Left renal cortex interstitium (tissue), 4 donors: ENCODE measurements around the gene EPB41L5. TPM values are rescaled to one million over a fixed set of nuclear protein-coding genes. Genes with fewer than 3 reads are reported as not detected.
"Not testable (repeated sequence)": the region's sequence is repeated elsewhere in the genome, so short reads cannot be mapped to it uniquely, and the experiment has no call there.

Experiments used
- DNase-seq, 4 donors: peaks; one replicate each; pipeline ENCODE4 v3.0.0-alpha.2; 2013; ENCODE audit warnings: low read depth in 4 of 4, low spot score in 2 of 4, missing footprints in 1 of 4
- polyA plus RNA-seq, 4 donors: library from polyadenylated mRNA; unstranded; fragments of 120-200 nt; gene quantifications; one replicate each; pipeline ENCODE4 v1.2.1, GENCODE V29; 2013; ENCODE audit not compliant: insufficient read length in 4 of 4

The EPB41L5 gene
- polyA plus RNA-seq, 4 donors = 77.9 to 97.9 (median 87.6) TPM

DNA sequence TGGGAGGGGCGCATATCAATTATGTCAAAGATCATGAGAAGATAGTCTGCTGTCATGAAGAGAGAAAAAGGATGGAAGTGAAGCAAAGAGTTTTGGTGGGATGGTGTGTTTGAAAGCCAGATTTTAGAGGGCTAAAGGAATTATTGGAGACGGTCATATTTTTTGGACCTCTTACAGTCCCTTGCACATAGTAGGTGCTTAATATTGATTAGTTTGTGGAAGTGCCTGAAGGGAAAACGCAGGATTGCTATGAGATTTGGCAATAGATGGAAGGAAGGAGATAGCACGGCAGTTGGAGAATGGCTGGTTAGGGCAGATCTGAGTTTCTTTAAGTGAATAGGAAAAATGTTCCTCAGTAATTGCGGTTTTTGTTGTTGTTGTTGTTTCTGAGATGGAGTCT lies 15.9 kb downstream of the EPB41L5 start:
- no peak for DNase-seq

DNA sequence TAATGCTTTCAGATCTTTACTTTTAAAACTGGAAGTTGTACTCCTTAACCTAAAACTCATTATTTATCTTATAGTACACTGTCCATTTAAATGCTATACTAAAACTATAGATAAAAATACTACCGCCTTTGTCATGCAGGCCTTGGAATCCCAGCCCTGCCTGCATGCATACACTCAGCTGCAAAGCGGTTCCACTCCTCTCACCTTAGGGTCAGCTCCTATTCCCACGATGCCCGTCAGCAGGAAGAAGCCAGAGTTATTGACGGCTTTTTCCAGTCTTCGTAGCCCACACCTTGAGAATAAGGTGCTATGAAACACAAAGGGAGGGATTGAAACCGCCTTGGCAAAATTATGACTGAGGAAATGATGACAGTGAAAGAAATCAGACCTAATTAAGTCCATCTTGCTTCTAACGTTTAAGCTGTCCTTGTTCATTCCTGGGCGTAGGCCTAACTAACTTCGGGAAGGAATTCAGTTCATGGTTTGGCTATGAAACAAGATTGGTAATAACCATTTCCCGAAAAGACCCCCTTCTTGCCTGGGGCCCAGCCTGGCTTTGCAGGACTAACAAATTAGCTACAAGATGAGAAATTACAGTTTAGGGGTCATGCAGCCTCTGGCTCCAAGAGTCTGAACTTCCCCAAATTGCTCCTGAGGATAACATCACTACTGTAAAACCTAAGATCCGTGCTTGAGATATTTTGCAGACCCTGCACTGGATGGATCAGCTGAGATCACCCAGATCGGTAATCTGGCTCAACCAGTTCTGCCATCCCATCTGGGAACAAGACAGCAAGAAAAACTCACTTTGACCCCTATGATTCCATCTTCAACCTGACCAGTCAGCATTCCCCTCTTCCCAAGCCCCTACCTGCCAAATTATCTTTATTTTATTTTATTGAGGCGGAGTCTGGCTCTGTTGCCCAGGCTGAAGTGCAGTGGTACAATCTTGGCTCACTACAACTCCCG lies 17.1 kb downstream of the EPB41L5 start:
- no peak for DNase-seq

DNA sequence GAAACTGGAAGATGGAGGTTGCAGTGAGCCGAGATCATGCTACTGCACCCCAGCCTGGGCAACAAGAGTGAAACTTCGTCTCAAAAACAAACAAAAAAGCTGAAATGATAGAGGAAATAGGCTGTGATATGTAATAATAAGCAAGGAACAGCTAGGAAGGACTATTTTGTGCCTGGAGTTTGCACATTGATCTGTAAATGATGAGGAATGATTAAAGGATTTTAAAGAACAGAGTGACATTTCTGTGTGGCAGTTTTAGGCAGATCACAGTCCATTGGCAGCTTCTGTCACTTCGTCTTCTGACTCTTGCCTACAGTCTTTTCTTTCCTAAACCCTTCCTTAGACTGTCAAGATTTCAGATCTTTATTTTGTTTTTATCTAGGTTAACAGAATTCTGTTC lies 19.4 kb downstream of the EPB41L5 start:
- no peak for DNase-seq

DNA sequence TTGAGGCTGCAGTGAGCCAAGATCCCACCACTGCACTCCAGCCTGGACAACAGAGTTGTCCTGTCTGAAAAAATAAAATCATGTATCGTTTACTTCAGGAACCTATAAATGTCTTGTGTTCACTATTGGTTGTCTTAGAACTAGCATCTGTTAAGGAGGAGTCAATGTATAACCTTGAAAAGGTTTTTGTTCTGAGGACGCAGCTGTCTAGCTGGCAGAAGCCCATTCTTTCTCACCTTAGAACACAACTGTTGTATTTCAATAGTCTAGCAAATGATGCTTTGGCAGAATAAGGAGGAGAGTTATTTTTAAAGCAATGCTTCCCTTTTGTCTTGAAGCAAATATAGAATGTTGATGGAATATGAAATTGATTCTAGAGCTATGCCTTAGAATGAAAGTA lies 21.1 kb downstream of the EPB41L5 start:
- DNase-seq = no peak

DNA sequence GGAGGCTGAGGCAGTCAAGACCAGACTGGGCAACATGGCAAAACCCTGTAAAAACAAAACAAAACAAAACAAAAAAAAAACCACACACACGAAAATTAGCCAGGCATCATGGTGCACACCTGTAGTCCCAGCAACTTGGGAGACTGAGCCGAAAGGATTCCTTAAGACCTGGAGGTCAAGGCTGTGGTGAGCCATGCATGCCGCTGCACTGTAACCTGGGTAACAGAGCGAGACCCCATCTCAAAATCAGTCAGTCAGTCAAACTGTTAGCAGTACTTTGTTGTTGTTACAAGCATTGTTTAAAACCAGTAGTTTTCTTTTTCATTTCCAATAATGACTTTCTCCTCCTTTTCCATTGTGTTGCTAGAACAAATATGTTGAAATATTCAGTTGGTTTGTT lies 21.7 kb downstream of the EPB41L5 start:
- no peak for DNase-seq

DNA sequence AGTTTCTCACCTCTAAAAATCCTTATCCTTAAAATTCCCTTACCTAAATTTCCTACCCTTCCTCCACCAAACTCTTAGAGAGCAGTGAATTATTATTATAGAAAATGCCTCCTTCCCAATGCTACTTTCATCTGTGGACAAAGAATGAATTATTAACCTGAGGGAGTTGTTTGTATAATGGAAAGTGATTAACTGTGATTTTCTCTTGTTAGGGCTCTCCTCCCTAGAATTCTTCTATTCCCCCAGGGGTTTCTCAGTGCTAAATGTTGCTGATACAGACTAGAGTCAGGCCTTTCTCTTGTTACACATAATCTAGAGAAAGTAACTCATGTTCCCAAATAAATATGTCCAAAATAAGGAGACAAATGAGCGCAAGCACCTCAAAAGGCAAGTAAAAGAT lies 23.3 kb downstream of the EPB41L5 start:
- DNase-seq = no peak

DNA sequence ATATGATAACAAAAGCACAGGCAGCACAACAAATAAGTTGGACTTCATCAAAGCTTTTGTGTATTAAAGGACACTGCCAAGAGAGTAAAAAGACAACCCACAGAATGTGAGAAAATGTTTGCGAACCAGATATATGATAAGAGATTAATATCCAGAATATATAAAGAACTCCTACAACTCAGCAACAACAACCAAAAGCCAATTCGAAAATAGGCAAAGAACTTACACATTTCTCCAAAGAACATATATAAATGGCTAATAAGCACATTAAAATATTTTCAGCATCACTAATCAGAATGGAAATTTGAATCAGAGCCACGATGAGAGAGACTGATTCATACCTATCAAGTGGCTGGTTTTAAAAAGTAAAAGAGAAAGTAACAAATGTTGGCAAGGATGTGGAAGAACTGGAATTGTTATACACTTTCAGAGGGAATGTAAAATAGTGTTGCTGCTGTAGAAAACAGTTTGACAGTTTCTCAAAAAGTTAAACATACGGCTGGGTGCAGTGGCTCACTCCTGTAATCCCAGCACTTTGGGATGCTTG lies 25.2 kb downstream of the EPB41L5 start:
- DNase-seq = no peak

DNA sequence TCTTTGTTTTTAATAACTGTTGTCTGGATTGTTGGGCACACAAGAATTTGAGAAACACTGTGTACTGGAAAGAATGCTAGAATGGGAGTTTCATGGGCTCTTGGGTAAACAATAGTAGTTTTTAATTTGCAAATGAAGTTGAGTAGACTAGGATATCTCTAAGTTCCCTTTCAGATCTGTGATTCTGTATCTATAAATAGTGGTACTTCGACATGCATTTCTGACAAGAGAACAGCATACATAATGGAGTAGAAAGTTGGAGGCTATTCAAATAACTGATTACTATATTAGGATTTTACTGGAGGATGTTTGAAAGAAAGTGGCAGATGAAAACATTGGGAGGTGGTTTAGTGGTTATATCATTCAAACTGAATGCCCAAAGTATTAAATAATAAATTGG lies 29.5 kb downstream of the EPB41L5 start:
- no peak for DNase-seq

DNA sequence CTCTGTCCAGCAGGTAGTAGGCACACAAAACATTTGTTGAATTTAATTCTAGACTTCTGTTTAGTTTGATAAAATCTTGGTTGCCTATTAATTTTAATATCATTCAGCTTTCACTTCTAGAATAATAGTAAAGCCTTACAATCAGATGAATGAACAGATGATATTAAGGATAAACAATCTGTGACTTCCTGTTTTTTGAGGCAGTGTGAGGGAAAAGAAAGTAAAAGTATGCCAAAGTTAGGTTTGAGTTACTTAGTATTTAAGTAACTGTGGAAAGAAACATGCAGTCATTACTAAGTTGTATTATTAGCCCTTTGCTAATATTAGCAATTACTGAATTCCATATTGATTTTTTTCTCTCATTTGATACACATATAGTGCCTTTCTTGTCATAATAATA lies 31.5 kb downstream of the EPB41L5 start:
- DNase-seq = no peak

DNA sequence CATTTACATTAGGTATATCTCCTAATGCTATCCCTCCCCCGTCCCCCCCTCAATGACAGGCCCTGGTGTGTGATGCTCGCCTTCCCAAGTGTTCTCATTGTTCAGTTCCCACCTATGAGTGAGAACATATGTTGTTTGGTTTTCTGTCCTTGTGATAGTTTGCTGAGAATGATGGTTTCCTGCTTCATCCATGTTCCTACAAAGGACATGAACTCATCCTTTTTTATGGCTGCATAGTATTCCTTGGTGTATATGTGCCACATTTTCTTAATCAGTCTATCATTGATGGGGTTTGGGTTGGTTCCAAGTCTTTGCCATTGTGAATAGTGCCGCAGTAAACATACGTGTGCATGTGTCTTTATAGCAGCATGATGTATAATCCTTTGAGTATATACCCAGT lies 32.9 kb downstream of the EPB41L5 start:
- DNase-seq = not testable (repeated sequence)

DNA sequence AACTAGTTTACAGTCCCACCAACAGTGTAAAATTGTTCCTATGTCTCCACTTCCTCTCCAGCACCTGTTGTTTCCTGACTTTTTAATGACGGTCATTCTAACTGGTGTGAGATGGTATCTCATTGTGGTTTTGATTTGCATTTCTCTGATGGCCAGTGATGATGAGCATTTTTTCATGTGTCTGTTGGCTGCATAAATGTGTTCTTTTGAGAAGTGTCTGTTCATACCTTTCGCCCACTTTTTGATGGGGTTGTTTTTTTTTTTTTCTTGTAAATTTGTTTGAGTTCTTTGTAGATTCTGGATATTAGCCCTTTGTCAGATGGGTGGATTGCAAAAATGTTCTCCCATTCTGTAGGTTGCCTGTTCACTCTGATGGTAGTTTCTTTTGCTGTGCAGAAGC lies 33.4 kb downstream of the EPB41L5 start:
- not testable (repeated sequence) for DNase-seq

DNA sequence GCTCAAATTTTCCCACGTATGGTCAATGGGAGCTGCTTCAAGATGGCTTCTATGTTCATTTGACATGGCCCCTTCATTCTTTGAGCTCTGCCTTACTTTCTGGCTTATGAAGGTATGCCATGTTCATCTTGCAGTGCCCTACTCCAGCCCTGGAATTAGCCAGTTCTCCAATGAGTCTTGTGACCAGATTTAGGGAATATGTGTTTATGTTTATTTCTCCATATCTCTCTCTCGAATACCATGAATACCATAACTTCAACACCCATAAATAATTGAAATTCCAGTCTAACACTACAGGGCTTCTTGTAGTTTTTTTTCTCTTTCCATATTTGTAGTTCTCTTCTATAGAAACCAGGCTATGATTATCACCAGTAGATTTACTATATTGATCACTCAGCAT lies 39.7 kb downstream of the EPB41L5 start:
- no peak for DNase-seq

DNA sequence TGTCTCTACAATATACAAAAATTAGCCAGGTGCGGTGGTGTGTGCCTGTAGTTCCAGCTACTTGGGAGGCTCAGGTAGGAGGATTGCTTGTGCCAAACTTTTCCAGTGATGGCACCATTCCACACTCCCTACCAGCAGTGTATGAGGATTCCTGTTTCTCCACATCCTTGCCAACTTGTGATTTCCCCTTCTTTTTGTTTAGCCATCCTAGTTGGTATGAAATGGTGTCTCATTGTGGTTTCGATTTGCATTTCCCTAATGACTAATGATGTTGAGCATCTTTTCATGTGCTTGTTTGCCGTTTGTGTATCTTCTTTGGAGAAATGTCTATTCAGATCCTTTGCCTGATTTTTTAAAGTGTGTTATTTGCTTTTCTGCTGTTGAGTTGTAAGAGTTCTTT lies 41.0 kb downstream of the EPB41L5 start:
- DNase-seq = no peak

DNA sequence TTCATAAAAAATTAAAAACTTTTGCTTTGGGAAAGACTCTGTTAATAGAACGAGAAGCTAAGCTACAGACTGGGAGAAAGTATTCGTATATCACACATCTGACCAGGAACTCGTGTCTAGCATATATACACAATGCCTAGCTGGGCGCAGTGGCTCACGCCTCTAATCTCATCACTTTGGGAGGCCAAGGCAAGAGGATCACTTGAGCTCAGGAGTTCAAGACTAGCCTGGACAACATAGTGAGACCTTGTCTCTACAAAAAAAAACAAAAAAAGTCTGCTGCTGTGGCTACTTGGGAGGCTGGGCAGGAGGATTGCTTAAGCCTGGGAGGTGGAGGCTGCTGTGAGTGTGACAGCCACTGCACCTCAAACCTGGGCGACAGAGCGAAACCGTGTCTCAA lies 46.6 kb downstream of the EPB41L5 start:
- no peak for DNase-seq

DNA sequence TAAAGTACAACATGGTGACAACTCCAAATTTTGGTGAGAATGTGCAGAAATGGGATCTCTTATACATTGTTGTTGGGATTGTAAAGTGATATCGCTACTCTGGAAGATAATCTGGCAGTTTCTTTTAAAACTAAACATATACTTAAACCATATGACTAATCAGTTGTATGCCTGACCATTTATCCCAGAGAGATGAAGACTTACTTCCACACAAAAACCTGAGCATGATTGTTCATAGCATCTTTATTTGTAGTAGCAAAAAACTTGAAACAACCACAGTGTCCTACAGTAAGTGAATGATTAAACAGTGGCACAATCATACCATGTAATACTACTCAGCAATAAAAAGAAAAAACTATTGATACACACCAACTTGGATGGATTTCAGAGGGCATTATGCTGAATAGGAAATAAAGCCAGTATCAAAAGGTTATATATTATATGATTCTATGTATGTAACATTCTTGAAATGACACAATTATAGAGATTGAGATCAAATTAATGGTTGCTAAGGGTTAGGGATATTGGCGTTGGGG lies 47.3 kb downstream of the EPB41L5 start:
- DNase-seq = no peak

DNA sequence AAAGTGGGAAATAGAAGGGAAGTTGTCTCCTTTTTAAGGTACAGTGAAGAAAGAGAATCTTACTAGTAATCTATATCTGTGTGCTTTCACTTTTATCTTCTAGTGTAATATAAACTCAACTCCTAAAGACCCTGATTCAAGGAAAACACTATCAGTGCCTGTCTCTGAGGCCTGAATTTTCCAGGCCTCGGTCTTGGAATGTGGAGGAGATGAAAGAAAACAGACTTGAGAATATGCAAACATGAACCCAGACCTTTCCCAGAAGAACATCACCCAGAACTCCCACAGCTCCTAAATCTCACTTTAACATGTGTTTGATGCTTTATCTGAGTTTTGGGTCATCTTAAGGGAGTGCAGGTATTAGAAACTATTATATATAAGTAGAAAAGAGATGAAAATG lies 51.8 kb downstream of the EPB41L5 start:
- DNase-seq = no peak

DNA sequence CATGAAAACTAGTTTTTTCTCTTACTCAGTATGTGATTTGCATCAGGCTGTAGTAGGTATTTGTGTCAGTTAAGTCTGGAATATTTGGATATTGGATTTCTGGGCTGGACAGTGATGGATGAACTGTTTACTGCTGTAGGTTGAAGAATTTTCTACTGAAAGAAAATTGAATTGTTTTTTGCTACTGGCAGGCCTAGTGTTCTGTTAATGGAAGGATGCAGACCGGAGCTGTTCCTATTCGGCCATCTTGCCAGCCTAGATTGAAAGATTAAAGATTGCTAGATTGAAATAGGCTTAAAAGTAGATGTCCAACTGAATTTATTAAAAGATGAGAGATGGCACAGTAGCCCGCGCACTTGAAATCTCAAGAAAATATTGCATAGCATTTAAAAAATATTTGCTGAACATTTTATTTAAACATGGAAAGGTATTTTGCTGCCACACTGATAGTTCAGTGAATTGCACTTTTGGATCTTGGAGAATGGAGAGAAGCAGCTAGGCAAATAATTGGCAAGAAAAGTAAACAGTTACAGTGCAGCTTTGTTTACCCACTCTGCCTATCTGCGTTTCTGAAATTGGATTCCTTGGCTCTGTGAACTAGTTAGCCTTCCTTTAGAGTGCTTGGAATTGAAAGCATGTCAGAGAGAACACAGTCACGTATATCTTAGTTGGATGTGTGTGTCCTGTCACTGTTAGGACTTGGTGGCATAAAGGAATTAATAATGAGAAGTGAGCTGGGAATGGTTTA lies 54.1 kb downstream of the EPB41L5 start:
- no peak for DNase-seq

DNA sequence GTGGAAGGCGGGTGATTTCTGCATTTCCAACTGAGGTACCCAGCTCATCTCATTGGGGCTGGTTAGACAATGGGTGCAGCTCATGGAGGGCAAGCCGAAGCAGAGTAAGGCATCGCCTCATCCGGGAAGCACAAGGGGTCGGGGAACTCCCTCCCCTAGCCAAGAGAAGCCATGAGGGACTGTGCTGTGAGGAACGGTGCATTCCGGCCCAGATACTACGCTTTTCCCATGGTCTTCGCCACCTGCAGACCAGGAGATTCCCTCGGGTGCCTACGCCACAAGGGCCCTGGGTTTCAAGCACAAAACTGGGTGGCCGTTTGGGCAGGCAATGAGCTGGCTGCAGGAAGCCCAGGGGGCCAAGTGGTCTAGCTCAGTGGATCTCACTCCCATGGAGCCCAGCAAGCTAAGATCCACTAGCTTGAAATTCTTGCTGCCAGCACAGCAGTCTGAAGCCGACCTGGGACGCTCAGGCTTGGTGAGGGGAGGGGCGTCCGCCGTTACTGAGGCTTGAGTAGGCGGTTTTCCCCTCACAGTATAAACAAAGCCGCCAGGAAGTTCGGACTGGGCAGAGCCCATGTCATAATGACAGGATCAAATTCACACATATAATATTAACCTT lies 55.3 kb downstream of the EPB41L5 start:
- not testable (repeated sequence) for DNase-seq

DNA sequence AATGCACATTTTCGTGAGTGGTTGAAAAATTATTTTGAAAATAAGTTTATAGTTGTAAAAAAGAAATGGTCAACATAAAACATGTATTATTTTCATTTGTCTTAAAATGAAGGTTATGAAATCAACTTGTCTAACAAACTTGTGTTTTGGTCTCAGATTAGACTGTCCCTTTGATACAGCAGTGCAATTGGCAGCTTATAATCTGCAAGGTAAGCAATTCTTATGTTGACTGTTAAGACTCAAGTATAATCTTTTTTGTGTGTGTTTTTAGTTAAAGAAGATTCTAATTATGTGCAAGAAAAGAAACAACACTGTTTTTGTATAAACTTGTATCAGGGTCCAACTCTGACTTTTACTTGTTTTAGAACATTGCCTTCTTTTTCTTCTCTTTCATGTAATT lies 62.7 kb downstream of the EPB41L5 start:
- DNase-seq = no peak

DNA sequence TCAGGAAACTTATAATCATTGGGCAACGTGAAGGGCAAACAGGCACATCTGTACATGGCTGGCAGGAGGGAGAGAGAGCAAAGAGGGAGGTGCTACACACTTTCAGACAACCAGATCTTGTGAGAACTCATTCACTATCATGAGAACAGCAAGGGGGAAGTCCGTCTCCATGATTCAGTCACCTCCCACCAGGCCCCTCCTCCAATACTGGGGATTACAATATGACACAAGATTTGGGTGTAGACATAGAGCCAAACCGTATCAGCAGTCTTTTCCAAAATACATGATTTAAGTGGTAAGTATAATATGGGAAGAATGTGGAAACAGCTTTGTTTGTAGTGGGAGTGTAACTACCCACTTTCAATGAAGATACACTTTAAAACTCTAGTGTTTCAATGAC lies 65.0 kb downstream of the EPB41L5 start:
- no peak for DNase-seq

DNA sequence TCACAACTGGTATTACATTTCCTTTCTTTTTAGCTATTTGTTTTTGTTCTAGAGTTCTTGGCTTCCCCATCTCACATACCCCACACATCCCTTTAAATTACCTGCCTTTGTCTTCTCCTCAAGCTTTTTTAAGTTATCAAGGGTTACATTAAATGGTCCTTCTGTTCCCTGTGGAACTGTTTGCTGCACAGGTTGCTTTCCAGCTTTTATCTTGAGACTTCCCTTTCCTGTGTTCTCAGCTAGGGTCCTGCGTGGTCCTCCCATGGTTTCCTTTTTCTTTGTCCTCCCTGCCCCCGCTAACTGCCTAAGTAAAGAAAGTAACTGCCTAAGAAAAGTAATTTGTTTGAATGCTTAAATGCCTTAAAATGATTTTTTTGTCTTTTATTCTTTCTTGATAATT lies 66.8 kb downstream of the EPB41L5 start:
- no peak for DNase-seq
